Panc1 (cell line): ENCODE measurements around the gene ZFAND2A. TPM values are rescaled to one million over a fixed set of nuclear protein-coding genes. Genes with fewer than 3 reads are reported as not detected.

ENCODE experiments used
- ATAC-seq: fragments of 200-7000 bp; cut with Tn5 transposase; 2 replicates; pipeline ENCODE4 v1.9.1; 2020; ENCODE audit warnings: mild to moderate bottlenecking, moderate library complexity
- BruUV-seq: library from RNA; stranded (reverse); fragments of 400-500 nt; replicated peaks from 2 replicates; lab custom pipeline; 2021; lab: Mats Ljungman, UMichigan
- CTCF ChIA-PET: fragments of 300-600 bp; sonication (Branson Sonifier 250); formaldehyde crosslinking; loops from one replicate; lab custom pipeline; 2022; ENCODE audit warnings: antibody characterized with exemption; lab: Charles Lee
- POLR2A ChIA-PET: fragments of 300-600 bp; sonication (Branson Sonifier 250); formaldehyde crosslinking; loops from one replicate; lab custom pipeline; 2022; ENCODE audit warnings: antibody characterized with exemption; lab: Charles Lee
- DNase-seq: peaks from one replicate; pipeline ENCODE4 v3.0.0-alpha.2; 2010; ENCODE audit warnings: low read depth, low spot score
- H3K27ac ChIP-seq: 2 replicates; pipeline ENCODE4 v1.5.1; 2011; ENCODE audit warnings: mild to moderate bottlenecking, low read length, inconsistent platforms
- H3K27me3 ChIP-seq: fragments of 200-500 bp; sonication (Bioruptor generic); 2 replicates; pipeline ENCODE4 v1.6.0; 2014; ENCODE audit warnings: low read length, inconsistent platforms; ENCODE audit not compliant: control insufficient read depth, insufficient read depth
- H3K36me3 ChIP-seq: fragments of 200-500 bp; sonication (Bioruptor generic); 2 replicates; pipeline ENCODE4 v1.5.1; 2014; ENCODE audit warnings: inconsistent platforms, mild to moderate bottlenecking, low read length, moderate library complexity; ENCODE audit not compliant: control insufficient read depth, insufficient read depth
- H3K4me1 ChIP-seq: 2 replicates; pipeline ENCODE4 v1.5.1; 2011; ENCODE audit warnings: inconsistent platforms, mild to moderate bottlenecking, low read length, moderate library complexity; ENCODE audit not compliant: control insufficient read depth, insufficient read depth
- H3K4me3 ChIP-seq, 2 experiments: 2 replicates each; pipeline ENCODE4 v1.5.1; 2011 to 2012; ENCODE audit warnings: low read depth in 2 of 2, low read length in 2 of 2, mild to moderate bottlenecking in 2 of 2, inconsistent platforms in 1 of 2, moderate library complexity in 1 of 2
- H3K9me3 ChIP-seq: fragments of 200-500 bp; sonication (Bioruptor generic); 2 replicates; pipeline ENCODE4 v1.5.1; 2014; ENCODE audit warnings: low read depth, mild to moderate bottlenecking, inconsistent platforms, low read length, moderate library complexity; ENCODE audit not compliant: control insufficient read depth, insufficient read depth
- POLR2AphosphoS5 ChIP-seq: IDR thresholded peaks from 2 replicates; pipeline ENCODE4 v1.6.1; 2012; ENCODE audit warnings: mild to moderate bottlenecking, low read depth, low read length, moderate library complexity
- SIN3A ChIP-seq: IDR thresholded peaks from 2 replicates; pipeline ENCODE4 v1.6.1; 2012; ENCODE audit warnings: low read depth, mild to moderate bottlenecking, low read length, moderate library complexity, borderline replicate concordance; ENCODE audit not compliant: insufficient read depth
- TCF7L2 ChIP-seq: IDR thresholded peaks from 2 replicates; pipeline ENCODE4 v1.6.1; 2011; ENCODE audit warnings: mild to moderate bottlenecking, low read depth, low read length, inconsistent platforms
- in situ Hi-C: cut with HindIII; loops from 2 replicates; pipeline ENCODE4 v1.10.0; 2016; ENCODE audit warnings: low sequenced_read_pairs, low pct_unique_long_range_greater_than_20kb
- intact Hi-C: fragments of 100-400 bp; cut with micrococcal nuclease; formaldehyde crosslinking; loops from one replicate; pipeline ENCODE4 v1.10.0; 2022; ENCODE audit not compliant: unreplicated experiment
- total RNA-seq: library from RNA; stranded (reverse); gene quantifications from one replicate; pipeline ENCODE4 v1.2.1, GENCODE V29; 2021; ENCODE audit not compliant: unreplicated experiment
- TF ChIP-seq, protein P1 (sequence below): fragments of 450-650 bp; IDR thresholded peaks from 2 replicates; pipeline ENCODE4 v1.5.1; 2017; ENCODE audit warnings: mild to moderate bottlenecking
- TF ChIP-seq, protein P2 (sequence below), 2 experiments: IDR thresholded peaks; 2 replicates each; pipeline ENCODE4 v1.6.1; 2011 to 2012; ENCODE audit warnings: low read depth in 2 of 2, control low read depth in 1 of 2, low read length in 1 of 2, mild to moderate bottlenecking in 1 of 2, moderate library complexity in 1 of 2; ENCODE audit not compliant: insufficient read depth in 1 of 2

ZFAND2A gene
- total RNA-seq, 1 experiment from 2014 or later, result 24.1 TPM

DNA sequence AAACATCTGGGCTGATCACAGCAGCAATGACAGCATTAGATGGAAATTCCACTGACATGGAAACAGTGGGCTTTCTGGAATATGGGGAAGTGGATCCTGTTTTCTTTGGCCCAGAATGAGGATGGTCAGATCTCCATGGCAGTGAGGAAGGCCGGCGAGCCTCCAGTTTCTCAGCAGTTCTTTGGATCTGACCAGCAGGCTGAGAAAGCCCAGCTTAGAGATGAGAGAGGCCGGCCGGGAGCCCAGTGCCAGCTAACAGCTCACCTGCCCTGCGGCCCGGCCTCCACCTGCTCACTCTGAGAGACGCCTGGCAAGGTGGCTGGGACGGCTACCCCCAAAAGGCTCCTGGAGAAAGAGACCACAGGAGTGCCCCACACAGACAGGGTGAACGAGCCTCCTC is 47.9 kb downstream of the ZFAND2A start:
- in situ Hi-C loops, result no loop called here
- H3K9me3 ChIP-seq, result no peaks in the 10 kb centered on the region
- H3K36me3 ChIP-seq, result no peaks in the 10 kb centered on the region
- ChIA-PET CTCF (no interaction called here), POLR2A (interaction anchor here (0.6 kb wide), 2 partner anchors 399 to 423 kb away, joined by 3 read pairs; no protein-coding TSS in a partner anchor)
- DNase-seq, result no peak
- no peak for ATAC-seq
- no peaks in the 10 kb centered on the region for H3K27me3 ChIP-seq
- no peak overlapping the region for H3K27ac ChIP-seq
- no peak overlapping the region for H3K4me3 ChIP-seq
- intact Hi-C loops, result no loop called here
- H3K4me1 ChIP-seq, result no peaks in the 10 kb centered on the region
- no TSS peak for BruUV-seq
- TF ChIP-seq TCF7L2, result no peak
- TF ChIP-seq SIN3A, result no peak
- no peak for TF ChIP-seq POLR2AphosphoS5
- TF ChIP-seq, protein P1, sequence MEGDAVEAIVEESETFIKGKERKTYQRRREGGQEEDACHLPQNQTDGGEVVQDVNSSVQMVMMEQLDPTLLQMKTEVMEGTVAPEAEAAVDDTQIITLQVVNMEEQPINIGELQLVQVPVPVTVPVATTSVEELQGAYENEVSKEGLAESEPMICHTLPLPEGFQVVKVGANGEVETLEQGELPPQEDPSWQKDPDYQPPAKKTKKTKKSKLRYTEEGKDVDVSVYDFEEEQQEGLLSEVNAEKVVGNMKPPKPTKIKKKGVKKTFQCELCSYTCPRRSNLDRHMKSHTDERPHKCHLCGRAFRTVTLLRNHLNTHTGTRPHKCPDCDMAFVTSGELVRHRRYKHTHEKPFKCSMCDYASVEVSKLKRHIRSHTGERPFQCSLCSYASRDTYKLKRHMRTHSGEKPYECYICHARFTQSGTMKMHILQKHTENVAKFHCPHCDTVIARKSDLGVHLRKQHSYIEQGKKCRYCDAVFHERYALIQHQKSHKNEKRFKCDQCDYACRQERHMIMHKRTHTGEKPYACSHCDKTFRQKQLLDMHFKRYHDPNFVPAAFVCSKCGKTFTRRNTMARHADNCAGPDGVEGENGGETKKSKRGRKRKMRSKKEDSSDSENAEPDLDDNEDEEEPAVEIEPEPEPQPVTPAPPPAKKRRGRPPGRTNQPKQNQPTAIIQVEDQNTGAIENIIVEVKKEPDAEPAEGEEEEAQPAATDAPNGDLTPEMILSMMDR, result no peak
- TF ChIP-seq, protein P2, sequence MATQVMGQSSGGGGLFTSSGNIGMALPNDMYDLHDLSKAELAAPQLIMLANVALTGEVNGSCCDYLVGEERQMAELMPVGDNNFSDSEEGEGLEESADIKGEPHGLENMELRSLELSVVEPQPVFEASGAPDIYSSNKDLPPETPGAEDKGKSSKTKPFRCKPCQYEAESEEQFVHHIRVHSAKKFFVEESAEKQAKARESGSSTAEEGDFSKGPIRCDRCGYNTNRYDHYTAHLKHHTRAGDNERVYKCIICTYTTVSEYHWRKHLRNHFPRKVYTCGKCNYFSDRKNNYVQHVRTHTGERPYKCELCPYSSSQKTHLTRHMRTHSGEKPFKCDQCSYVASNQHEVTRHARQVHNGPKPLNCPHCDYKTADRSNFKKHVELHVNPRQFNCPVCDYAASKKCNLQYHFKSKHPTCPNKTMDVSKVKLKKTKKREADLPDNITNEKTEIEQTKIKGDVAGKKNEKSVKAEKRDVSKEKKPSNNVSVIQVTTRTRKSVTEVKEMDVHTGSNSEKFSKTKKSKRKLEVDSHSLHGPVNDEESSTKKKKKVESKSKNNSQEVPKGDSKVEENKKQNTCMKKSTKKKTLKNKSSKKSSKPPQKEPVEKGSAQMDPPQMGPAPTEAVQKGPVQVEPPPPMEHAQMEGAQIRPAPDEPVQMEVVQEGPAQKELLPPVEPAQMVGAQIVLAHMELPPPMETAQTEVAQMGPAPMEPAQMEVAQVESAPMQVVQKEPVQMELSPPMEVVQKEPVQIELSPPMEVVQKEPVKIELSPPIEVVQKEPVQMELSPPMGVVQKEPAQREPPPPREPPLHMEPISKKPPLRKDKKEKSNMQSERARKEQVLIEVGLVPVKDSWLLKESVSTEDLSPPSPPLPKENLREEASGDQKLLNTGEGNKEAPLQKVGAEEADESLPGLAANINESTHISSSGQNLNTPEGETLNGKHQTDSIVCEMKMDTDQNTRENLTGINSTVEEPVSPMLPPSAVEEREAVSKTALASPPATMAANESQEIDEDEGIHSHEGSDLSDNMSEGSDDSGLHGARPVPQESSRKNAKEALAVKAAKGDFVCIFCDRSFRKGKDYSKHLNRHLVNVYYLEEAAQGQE (IDR thresholded peaks at IDR 0.05; ENCODE audit: insufficient read depth in 1 of 2, low read depth in 2 of 2, low read length in 1 of 2), result no peak

DNA sequence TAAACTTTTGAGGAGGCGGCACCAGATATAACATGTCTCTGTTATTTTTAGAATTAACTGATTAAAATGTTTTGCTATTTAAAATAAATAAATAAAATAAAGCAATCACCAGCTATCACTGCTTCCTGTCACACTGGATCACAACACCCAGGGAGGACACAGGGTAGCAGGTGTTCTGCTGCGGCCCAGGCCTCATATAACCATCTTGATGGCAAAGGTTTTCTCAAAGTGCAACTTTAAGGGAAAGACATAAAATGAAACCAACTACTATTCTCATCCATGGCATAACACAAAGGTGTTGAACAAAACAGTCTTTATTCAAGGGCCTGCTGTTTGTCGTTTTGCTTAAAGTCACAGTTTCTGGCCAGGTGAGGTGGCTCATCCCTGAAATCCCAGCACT is 48.8 kb downstream of the ZFAND2A start:
- Histone ChIP-seq H3K27ac (no peak overlapping the region), H3K36me3 (no peaks in the 10 kb centered on the region), H3K9me3 (no peaks in the 10 kb centered on the region), H3K4me1 (no peaks in the 10 kb centered on the region), H3K27me3 (no peaks in the 10 kb centered on the region), H3K4me3 (no peak overlapping the region)
- ATAC-seq (no peak), DNase-seq (no peak)
- no TSS peak for BruUV-seq
- in situ Hi-C loops, result no loop called here
- POLR2A ChIA-PET, result no interaction called here
- CTCF ChIA-PET, result no interaction called here
- TF ChIP-seq, protein P2 (IDR thresholded peaks at IDR 0.05; ENCODE audit: insufficient read depth in 1 of 2, low read depth in 2 of 2, low read length in 1 of 2), result no peak
- TF ChIP-seq POLR2AphosphoS5 (no peak), SIN3A (no peak), TCF7L2 (no peak)
- TF ChIP-seq, protein P1, result no peak
- intact Hi-C loops, result no loop called here
